Measurements from ENCODE around the gene GPX4.
"Not testable (repeated sequence)": the region's sequence is repeated elsewhere in the genome, so short reads cannot be mapped to it uniquely, and the experiment has no call there.

The GPX4 gene

GRCh38 chr19:1103132-1103707 is 574 bp upstream of the GPX4 start:
- no peak for DNase-seq

GRCh38 chr19:1104311-1105007 is 665 bp downstream of the GPX4 start:
- DNase-seq: peak; percentile 78 to 80

GRCh38 chr19:1105008-1105872 is 1.4 kb downstream of the GPX4 start:
- DNase-seq: no peak

- DNase-seq: no peak
Measured at GRCh38 chr19:1105873-1106840, 2.4 kb downstream of the GPX4 start.

GRCh38 chr19:1106841-1107660 is 3.3 kb downstream of the GPX4 start:
- DNase-seq: no peak

- no peak for DNase-seq
Measured at GRCh38 chr19:1107661-1108261, 4.0 kb downstream of the GPX4 start.

GRCh38 chr19:1108291-1109031 is 4.7 kb downstream of the GPX4 start:
- DNase-seq: no peak

- DNase-seq: no peak
Measured at GRCh38 chr19:1109032-1109551, 5.3 kb downstream of the GPX4 start.

GRCh38 chr19:1109697-1110671 is 6.2 kb downstream of the GPX4 start:
- DNase-seq: no peak

GRCh38 chr19:1110809-1111640 is 7.2 kb downstream of the GPX4 start:
- no peak for DNase-seq

GRCh38 chr19:1111641-1112267 is 8.0 kb downstream of the GPX4 start:
- no peak for DNase-seq

- DNase-seq: no peak
Measured at GRCh38 chr19:1112268-1113029, 8.7 kb downstream of the GPX4 start.

GRCh38 chr19:1113030-1113985 is 9.5 kb downstream of the GPX4 start:
- DNase-seq: peak in 1 of 2 experiments; percentile 31

- DNase-seq: no peak
Measured at GRCh38 chr19:1113986-1114483, 10.2 kb downstream of the GPX4 start.

GRCh38 chr19:1114728-1115127 is 10.9 kb downstream of the GPX4 start:
- not testable (repeated sequence) for DNase-seq
